ENCODE results near the gene TTC34.

The TTC34 gene

DNA sequence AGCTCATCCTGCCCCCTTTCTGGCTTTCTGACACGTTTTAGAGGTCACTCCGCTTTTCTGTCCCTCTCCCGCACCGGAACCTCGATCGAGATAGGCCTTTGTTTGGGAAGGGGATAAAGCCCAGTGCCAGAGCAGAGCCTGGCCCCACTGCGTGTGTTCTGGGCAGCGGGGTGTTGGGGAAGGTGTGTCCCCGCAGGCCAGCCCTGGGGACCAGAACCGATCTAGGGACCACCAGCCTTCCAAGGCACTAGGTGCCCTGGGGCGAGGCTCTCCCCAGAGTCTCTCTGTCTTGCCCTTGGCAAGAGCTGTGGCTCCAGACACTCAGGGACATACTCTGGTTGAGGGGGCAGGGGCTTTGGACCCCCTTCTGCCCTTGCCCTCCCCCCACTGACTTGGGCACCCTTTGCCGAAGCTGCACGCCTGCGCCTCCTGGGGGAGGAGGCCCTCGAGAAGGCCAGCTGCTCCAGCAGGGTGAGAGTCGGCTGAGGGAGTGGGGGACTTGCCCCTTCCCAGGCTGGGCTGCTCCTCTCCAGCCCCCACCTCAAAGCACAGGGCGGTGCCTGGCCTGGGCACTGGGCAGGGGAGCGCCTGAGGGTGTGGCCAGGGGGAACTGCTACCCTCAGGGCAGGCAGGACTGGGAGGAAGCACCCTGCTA lies 198.5 kb downstream of the TTC34 start:
- DNase-seq = no peak

DNA sequence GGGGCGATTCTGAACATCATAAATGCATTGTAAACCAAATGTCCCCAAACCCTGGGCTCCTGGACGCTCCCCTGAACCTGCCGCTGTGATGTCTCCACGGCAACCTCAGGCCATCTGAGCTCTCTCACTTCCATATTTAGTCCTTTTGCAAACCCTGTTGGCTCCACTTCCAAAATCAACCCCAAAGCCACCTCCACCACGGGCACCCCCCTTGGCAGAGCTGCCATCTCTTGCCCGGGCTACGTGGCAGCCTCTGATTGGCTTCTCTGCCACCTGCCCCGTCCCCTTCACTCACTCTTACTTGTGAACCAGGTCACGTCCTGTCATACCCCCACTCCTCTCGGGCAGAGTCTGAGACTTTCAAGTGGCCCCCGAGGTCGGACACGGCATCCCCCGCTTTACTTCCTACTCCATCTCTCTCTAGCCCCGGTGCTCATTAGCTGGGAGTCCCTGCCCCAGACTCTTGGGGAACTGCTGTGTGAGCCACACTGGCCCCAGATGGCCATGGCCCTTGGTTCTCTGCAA lies 199.1 kb downstream of the TTC34 start:
- DNase-seq = no peak

DNA sequence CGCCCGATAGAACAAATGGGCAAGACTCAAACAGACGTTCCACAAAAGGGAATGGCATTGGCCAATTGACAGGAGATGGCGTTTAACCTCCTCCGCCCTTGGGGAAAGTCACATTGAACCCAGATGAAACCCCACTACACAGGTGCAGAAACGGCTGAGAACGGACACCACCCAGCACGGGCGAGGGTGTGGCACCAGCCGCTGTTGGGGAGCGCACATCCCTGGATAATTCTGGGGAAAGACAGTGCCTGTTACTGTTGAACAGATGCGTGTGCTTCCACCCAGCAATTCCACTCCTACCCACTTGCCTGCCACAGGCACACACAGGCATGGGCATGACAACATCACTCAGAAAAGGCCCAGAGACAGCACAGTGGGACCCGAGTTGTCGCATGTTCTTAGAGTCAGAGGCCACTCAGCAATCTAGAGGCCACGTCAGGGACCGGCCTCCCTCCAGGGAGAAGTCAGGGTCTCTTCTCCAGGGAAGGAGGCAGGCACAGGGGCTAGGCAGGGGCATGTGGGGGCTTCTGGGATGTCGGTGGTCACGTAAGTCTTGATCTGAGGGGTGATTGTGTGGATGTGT lies 199.7 kb downstream of the TTC34 start:
- no peak for DNase-seq

DNA sequence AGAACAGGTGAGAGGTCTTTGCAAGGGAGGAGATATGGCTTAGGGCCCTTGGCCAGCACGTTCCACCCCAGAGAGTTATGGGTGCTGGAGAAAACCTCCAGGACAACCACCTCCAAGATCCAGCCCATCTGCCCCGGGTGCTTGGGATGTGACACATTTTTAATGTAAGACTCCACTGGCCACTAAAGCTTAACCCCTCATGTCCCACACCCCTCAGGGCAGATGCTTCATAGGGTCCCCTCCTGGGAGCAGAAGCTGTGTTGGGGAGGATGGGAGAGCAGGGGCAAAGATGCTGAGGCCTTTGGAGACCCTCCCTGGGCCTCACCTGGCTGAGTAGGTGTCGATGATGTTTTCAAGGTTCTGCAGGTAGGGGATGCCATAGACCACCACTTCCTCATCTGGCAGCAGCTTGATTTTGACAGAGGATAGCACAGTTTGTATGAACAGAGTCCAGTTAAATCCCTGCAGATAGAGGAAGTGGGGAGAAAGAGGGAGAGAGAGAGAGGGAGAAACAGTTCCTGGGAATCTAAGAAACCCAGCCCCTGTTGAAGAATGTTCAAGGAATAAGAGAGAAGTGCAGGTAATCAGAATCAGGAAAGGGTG lies 203.1 kb downstream of the TTC34 start:
- no peak for DNase-seq

DNA sequence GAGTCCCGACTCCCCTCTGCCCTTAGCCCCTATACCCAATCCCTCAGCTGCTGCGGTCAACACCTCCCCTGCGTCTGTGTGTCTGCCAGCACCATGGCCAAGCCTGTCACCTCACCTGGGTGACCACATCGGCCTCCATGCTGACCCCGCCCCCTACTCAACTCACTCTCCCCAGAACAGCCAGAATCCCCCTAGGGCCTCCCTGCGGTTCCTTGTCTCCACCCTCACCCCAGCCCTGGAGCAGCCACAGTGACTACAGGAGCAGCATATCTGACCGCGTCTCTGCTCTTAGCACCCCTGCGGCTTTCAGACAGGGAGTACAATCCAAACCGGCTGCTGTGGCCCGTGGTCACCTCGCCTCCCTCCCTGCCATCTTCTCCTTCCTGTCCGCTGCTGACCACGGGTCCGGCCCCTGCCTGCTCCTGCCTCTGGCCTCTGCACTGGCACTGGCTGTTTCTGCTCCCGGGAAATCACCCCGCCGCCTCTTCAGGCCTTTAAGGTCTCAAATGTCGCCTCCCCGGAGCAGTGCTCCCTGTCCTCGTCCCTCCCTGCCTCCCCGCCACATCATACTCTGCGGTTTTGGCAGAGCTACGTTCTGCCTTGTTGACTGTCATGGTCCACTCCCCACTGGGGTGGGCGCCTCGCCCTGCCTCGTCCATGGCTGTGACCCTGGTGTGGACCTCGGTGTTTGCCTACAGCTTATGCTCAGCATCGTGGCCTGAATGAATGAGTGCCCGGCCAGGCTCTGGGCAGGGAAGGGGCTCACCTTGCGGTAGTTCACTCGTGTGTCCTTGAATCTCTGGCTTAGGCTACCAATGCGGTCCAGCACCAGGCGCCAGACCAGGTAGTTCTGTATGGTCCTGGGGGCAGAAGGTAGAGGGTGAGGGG lies 203.8 kb downstream of the TTC34 start:
- DNase-seq = no peak

DNA sequence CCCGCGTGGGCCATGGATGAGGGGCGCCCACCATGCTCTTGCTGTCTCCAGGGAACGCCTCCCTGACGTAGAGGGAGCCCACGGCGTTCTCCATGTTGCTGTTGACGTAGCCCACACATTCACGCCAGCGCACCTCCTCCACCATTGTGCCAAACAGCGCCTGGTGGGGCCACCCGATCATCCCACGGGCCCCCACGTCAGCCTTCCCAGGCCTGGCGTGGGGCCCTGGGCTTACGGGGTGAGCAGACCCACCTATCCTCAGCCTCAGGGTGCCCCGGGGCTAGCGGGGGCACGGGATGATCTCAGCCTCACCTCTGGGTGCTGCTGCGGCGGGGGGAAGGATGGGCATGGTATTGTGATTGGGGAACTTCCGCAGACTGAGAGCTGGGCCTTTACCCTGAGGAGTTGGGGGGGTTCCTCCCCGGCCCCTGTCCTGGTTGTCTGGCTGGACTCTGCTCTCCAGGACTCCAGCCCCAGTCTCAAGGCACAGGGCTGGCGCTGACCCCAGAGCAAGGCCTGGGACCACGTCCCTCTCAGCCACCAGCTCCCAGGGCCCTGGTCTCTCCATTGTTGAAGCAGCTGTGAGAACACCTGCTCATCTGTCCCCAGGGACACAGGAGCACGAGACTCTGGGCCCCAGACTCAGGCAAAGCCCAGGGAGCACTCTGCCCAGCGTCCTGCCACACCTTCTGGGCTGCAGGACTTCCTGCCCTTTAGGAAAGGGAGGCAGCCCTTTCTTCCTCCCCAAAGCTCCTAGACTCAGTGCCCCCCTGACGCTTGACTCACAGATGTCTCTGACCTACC lies 204.8 kb downstream of the TTC34 start:
- DNase-seq = no peak

DNA sequence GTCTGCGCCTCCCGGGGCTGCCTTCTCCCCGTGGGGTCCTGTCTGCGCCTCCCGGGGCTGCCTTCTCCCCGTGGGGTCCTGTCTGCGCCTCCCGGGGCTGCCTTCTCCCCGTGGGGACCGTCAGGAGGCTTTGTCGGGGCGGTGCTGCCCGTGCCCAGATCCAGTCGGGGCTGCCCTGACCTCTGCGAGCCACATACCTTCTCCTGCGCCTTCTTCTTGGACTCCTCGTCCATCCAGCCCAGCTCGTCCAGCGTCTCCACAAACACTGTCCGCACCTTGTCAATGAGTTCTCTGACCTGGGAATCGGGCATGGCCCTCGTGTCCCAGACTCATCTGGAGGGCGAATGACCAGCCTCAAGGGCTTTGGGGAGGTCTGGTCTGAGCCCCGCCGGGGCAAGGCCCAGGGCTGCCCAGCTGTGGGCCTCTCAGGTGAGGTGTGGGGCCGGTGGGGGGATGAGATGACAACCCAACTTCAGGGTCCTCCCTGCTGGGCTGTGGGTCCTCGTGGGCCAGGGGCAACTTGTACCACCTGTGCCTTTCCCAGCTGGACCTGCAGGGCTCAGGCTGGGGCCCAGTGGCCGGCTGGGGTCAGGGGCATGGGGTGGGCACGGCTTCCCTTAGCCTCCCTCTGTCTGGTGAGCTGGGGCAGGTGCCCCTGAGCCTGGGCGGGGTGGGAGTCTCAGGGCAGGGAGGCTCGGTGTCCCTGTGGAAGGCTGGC lies 205.5 kb downstream of the TTC34 start:
- no peak for DNase-seq

DNA sequence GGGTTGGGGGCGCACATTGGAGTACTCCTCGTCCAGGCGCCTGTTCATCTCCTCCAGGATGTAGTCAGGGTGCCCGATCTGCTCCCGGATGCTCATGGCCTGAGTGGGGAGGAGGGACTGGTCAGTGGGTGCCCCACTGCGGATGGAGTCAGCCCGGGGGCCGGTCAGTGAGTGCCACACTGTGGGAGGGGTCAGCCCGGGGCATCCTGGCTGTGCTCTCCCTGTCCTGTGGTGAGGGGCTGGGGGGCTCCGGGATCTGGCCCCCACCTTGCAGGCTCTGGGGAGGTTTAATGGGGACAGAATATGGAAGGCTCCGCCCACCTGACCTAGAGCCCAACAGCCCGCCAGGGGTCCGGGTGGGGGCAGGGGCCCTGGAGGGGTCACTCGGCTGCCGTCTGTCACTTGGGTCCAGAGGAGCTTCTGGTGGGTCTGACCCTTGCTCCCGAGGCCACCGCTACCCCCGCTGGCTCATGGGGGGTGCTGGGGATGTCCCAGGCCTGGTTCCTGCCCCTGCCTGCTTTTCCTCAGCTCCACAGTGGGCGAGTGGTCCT lies 206.2 kb downstream of the TTC34 start:
- no peak for DNase-seq

DNA sequence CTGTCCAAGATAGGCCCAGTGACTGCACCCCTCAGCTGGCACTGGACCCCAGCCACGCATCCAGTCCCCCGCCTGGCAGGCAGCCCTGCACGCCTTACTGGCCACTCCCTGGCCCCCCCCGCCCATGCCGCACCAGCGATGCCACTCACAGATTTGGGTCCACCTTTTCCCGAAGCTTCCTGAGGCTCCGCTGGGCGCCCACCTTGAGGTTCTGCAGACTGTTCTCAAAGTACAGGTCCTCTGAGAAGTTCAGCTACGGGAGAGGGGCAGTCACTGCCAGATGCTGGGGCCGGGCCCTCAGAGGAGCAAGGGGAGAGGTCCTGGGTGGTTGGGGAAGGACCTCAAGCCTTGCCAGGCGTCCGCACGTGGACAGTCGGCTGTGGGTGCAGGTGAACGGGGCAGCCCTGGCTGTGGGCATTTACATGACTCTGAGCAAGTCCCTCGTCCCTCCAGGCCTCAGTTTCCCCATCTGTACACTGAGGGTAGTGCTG lies 206.8 kb downstream of the TTC34 start:
- no peak for DNase-seq

DNA sequence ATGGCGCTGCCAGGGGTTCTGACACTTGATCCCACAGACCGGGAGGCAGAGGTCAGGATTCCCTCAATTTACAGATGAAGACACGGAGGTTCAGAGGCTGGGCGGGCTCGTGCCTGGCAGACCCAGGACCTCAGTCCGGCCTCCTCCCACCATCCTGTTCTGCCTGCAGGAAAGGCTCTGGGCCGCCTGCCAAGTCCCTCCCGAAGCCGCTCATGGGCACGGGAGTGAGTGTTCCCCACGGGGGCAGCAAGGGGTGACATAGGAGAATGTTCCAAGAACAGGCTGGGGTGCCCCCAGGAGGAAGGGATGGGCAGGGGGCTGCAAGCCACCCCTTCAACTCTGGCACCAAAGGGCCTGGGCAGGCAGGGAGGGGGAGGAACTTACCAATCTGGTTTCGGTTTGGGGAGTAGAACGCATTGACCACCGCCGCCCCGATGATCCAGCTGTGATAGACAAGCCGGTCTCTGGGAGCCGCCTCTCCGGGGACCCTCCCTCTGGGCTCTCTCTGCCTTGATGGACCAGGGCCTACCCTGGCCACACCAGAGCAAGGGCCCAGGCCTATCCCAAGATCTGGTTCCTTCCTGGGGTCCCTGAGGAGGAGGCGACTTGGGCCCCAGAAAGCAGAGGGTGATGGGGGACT lies 207.4 kb downstream of the TTC34 start:
- no peak for DNase-seq

DNA sequence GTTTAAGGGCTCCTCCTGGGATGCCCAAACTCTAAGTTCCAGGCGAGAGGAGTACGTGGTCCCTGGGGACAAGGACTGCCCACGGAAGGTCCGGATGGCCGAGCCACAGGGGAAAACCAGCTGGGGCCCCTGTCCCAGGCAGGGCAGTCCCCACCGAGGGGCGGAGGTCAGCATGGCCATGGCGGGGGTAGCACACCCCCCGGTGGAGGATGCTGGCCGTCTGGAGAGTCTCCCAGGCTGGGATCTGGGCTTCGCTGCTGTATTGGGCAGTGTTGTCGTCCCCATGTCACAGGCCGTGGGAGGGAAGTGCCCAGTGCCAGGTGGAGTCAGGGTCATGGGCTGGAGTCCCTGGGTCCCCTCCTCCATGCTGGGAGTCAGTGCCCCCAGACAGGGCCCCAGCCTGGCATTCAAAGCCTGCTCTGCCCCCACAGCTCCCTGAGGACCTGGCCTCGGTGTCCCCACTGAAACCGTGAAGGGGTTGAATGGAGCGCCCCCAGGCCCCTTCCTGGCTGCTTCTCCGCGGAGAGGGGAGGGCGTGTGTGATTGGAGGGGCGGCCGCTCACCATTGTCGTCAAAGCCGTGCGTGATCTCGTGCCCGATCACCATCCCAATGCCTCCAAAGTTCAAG lies 208.1 kb downstream of the TTC34 start:
- DNase-seq = no peak

DNA sequence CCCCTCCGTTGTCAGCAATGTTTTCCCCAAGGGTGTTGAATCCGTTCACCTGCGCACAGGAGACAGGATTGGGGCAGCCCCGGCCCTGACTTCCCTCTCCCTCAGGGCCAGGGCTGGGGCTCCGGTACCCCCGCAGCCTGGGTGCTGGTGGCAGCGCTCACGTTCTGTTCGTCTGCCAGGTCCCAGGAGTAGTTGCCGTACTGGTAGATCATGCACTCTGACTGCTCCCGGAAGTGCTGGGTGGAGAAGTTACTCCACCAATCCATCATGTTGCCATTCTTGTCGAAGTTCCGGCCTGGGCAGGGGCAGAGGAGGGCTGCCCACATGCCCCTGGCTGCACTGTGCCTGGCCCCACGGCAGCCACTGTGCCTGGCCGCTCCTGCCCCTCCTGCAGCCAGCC lies 208.8 kb downstream of the TTC34 start:
- no peak for DNase-seq

DNA sequence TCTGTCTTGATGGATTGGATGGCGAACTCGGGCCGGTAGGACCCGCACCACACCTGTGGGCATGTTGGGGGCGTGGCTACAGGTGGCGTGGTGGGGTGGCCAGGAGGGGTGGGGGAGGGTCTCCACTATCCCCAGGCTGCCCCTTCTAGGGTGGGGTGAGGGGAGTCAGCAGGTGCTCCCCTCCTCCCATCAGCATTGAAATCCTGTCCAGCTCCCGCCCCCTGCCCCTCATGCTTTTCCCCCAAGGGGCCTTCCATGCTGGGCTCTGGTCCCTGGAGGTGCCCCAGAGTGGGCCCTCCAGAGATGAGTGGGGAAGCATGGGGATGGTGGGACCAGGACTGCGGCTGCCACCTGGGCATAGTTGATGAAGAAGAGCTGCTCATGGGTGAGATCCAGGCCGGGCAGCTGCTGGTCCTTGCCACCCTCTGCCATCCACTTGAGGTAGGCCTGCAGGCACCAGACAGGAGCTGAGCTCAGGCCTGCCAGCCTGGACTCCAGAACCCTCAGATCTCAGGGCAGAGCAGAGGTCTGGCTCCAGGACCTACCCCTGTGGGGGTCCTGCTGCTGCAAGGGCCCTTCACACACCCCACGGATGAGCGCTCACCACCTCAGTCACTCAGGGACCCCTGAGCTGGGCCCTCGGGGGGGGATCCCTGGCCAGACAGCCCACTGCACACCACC lies 209.8 kb downstream of the TTC34 start:
- no peak for DNase-seq

DNA sequence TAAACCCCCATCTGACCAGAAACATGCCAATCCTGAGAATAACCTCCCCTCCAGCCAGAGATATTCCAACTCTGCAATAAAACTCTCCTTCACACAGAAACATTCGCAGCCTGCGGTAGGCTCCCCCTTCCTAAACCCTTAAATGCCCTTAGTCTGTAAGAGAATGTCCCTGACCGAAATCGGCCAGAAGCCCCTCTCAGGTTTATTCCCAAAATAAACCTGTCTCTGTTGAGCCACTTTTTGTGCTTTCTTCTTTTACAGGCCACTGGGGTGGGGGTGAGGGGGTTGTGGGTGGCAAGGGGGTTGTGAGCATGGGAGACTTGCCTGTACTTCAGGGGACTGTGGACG lies 210.3 kb downstream of the TTC34 start:
- DNase-seq = no peak

DNA sequence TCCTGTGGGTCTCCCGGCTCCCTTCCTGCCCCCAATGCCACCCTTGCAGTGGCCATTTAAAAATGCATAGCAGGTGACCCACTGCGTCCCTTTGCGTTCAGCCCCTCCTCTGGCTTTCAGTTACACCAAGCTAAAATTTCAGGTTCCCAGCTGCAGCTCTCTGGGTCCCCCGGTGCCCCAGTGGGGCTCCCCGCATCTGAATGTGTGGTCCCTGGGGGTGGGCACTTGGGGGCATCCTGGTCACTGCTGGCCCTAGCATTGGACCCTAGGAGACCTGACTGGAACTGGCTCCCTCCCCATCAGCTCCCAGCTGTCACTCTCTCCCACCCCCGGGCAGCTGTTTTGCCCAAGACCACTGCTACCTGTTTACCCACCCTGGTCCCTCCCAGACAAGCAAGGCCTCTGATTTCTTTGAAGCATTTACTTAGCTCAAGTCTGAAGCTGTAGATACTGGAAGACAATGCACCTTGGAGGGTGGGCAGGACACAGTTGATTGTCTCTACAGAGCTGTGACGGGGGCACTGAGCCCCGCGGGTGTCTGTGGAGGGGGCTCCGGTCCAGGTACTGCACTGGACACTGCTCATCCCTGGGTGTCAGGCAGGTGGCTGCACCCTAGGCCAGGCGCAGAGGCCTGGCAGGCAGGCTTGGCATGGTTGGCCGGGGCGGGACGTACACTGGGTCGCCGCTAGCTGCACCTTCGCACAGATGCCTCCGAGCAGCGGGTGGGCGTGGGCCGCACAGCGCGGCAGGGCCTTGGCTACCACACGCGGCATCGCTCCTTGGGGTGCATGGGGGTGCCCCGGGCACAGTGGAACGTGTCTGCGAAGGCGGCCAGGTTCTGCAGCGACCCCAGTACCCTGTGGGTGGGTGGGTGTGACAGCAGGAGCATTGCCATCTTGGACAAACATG lies 211.0 kb downstream of the TTC34 start:
- DNase-seq = no peak

DNA sequence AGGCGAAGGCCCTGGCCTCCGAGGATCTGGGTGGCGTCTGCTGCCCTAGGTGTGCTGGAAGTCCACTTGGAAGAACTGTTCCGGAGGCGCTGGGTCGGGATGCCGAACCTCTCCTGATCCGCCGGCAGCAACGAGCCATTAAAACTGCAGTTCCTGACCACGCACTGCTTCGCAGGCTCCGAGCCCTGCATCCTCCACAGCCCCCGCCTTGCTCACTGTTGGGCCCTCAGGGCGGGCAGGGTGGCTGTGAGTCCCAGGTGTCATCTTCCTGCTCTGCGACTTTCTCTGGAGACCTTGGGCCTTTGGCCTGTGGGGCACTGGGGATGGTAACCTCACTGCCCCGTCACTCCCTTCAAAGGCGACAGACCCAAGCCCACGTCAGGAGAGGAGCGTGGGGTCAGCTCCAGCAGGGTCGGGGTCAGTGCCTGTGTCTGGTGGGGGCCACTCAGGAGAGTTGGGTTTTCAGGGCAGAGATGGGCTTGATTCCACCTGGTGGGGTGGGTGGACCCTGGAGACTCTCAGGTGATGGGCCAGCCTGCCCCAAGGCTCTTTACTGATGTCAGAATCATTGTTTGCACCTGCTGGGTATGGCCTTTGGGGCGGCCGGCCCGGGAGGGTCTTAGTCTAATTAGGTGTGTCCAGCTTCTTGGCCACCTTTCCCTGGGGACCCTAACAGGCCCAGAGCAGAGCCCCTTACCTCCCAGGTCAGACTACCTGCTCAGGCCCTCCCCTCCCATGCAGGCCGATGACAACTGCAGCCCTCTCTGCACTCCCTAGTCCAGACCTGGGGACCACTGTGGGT lies 211.9 kb downstream of the TTC34 start:
- no peak for DNase-seq

DNA sequence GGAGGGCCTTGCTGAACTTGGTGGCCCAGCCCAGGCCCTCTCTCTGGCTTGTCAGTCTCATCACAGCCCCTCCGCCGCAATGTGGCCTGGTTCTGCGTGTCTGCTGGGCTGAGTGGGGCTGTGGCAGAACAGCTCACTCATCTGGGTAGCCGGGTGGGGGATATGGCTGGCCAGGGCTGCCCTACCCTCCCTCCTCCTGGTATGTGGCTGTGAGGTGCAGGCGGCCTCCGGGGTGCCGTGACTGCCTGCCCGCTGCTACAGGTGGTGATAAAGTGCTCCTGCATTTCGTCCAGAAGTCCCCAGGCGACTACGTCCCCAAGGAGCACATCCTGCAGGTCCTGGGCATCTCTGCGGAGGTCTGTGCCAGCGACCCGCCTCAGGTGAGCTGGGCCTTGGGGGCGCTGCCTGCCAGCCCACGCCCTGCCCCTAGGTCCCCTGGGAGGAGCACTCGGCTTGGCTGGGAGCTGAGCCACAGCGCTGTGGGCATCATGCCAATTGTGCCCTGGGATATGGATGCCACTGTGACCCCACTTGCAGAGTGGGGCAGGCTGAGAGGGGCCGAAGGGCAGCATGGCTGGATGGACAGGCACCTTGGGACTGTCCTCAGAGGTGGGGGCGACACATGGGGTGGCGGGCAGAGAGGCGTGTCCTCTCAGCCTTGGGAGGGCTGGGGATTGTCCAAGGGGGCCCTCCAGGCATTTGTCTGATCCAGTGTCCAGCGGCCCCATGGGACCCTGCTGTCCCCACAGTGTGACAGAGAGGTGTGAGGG lies 212.6 kb downstream of the TTC34 start:
- DNase-seq = no peak
